HUES64 (cell line): ENCODE data around the gene PTN. TPM values are rescaled to one million over a fixed set of nuclear protein-coding genes. Genes with fewer than 3 reads are reported as not detected.

Experiments
- H3K27ac ChIP-seq: 2 replicates; pipeline ENCODE4 v1.7.0; 2013; ENCODE audit warnings: low read depth, low read length, inconsistent platforms
- H3K27me3 ChIP-seq: 2 replicates; pipeline ENCODE4 v1.6.1; 2013; ENCODE audit warnings: mild to moderate bottlenecking, low read length; ENCODE audit not compliant: insufficient read depth
- H3K36me3 ChIP-seq: 2 replicates; pipeline ENCODE4 v1.6.1; 2013; ENCODE audit warnings: mild to moderate bottlenecking, low read length; ENCODE audit not compliant: insufficient read depth
- H3K4me1 ChIP-seq: 2 replicates; pipeline ENCODE4 v1.6.1; 2013; ENCODE audit warnings: mild to moderate bottlenecking, low read length, moderate library complexity; ENCODE audit not compliant: insufficient read depth
- H3K4me3 ChIP-seq: 2 replicates; pipeline ENCODE4 v1.5.1; 2013; ENCODE audit warnings: mild to moderate bottlenecking, low read length, moderate library complexity
- H3K9ac ChIP-seq: 2 replicates; pipeline ENCODE4 v1.6.1; 2013; ENCODE audit warnings: mild to moderate bottlenecking, low read depth, low read length
- H3K9me3 ChIP-seq: 2 replicates; pipeline ENCODE4 v1.6.1; 2013; ENCODE audit warnings: low read depth, low read length; ENCODE audit not compliant: insufficient read depth
- WGBS: fragments of 150-250, 120-280 bp; methylation state at CpG from one replicate; pipeline ENCODE4 v1.1.7; 2013; ENCODE audit warnings: missing lambda C conversion rate; 5-methylcytosine and 5-hydroxymethylcytosine counted together
- polyA plus RNA-seq, 2 experiments: library from polyadenylated mRNA; stranded (reverse); fragments of 50-300 nt; gene quantifications; one replicate each; pipeline ENCODE4 v1.2.3, GENCODE V29; 2013

PTN gene
- 97.8 TPM for polyA plus RNA-seq (2013, experiment 1 of 2)
- polyA plus RNA-seq (2013, experiment 2 of 2), result 177 TPM

- Histone ChIP-seq H3K27me3 (peaks cover 17% of the 10 kb centered on the region; the same call in 1 of the 2 replicates), H3K9me3 (no peaks in the 10 kb centered on the region), H3K4me3 (peak within 1 kb of the TSS; percentile 80), H3K4me1 (peaks cover 35% of the 10 kb centered on the region), H3K9ac (peak within 1 kb of the TSS; percentile 80), H3K27ac (peak within 1 kb of the TSS; percentile 51; the same call in 1 of the 2 replicates), H3K36me3 (no peaks in the 10 kb centered on the region; the same call in 1 of the 2 replicates)
- WGBS, result under 1% methylated on average over 23 of the region's 23 CpGs
Observed at GRCh38 chr7:137343281-137343841, at the start of gene PTN. Gene PTN, minus strand, starts transcription at chr7:137343733. Its CDS starts 88,760 bp downstream, at chr7:137254973.

- Histone ChIP-seq H3K4me1 (peaks cover 22% of the 10 kb centered on the region), H3K27me3 (no peaks in the 10 kb centered on the region), H3K9me3 (no peaks in the 10 kb centered on the region), H3K9ac (no peak overlapping the region), H3K27ac (no peak overlapping the region), H3K4me3 (no peak overlapping the region), H3K36me3 (no peaks in the 10 kb centered on the region)
- 94% methylated on average over 1 of the region's 1 CpG for WGBS
Observed at GRCh38 chr7:137390076-137390475, 46.5 kb upstream of the PTN start.

- Histone ChIP-seq H3K9ac (no peak overlapping the region), H3K36me3 (no peaks in the 10 kb centered on the region), H3K9me3 (no peaks in the 10 kb centered on the region), H3K4me3 (no peak overlapping the region), H3K27me3 (no peaks in the 10 kb centered on the region), H3K4me1 (peaks cover 22% of the 10 kb centered on the region), H3K27ac (no peak overlapping the region)
- WGBS, result 90% methylated on average over 1 of the region's 1 CpG
Observed at GRCh38 chr7:137388916-137389315, 45.4 kb upstream of the PTN start.

GRCh38 chr7:137386966-137387365 is 43.4 kb upstream of the PTN start:
- no CpG with 5 or more reads among the region's 1 CpG for WGBS

GRCh38 chr7:137381045-137381444 is 37.5 kb upstream of the PTN start:
- 0 out of 2 replicates have a peak, but pooled peaks cover 3% of the 10 kb centered on the region for H3K4me1 ChIP-seq
- H3K9ac ChIP-seq, result no peak overlapping the region
- WGBS, result no CpG with 5 or more reads among the region's 1 CpG
- H3K36me3 ChIP-seq, result no peaks in the 10 kb centered on the region
- no peaks in the 10 kb centered on the region for H3K27me3 ChIP-seq
- H3K4me3 ChIP-seq, result no peak overlapping the region
- no peak overlapping the region for H3K27ac ChIP-seq
- H3K9me3 ChIP-seq, result no peaks in the 10 kb centered on the region

More at GRCh38 chr7:137386966-137387365, 43.4 kb upstream of the PTN start:
- Histone ChIP-seq H3K27ac (no peak overlapping the region), H3K36me3 (no peaks in the 10 kb centered on the region), H3K27me3 (no peaks in the 10 kb centered on the region), H3K4me3 (no peak overlapping the region), H3K9me3 (no peaks in the 10 kb centered on the region), H3K4me1 (peaks cover 17% of the 10 kb centered on the region), H3K9ac (no peak overlapping the region)

GRCh38 chr7:137373507-137373906 is 30.0 kb upstream of the PTN start:
- H3K9ac ChIP-seq, result no peak overlapping the region
- H3K4me3 ChIP-seq, result no peak overlapping the region
- H3K27ac ChIP-seq, result no peak overlapping the region
- H3K36me3 ChIP-seq, result no peaks in the 10 kb centered on the region
- H3K27me3 ChIP-seq, result no peaks in the 10 kb centered on the region
- H3K9me3 ChIP-seq, result peaks cover 3% of the 10 kb centered on the region; the same call in 1 of the 2 replicates
- H3K4me1 ChIP-seq, result no peaks in the 10 kb centered on the region
- 93% methylated on average over 2 of the region's 2 CpGs for WGBS

GRCh38 chr7:137371616-137372015 is 28.1 kb upstream of the PTN start:
- H3K36me3 ChIP-seq, result no peaks in the 10 kb centered on the region
- H3K9ac ChIP-seq, result no peak overlapping the region
- 88% methylated on average over 2 of the region's 2 CpGs for WGBS
- no peak overlapping the region for H3K4me3 ChIP-seq
- no peaks in the 10 kb centered on the region for H3K4me1 ChIP-seq
- H3K9me3 ChIP-seq, result peaks cover 16% of the 10 kb centered on the region; the same call in 1 of the 2 replicates
- no peak overlapping the region for H3K27ac ChIP-seq
- H3K27me3 ChIP-seq, result no peaks in the 10 kb centered on the region

GRCh38 chr7:137366995-137367394 is 23.5 kb upstream of the PTN start:
- 90% methylated on average over 5 of the region's 5 CpGs for WGBS
- H3K27me3 ChIP-seq, result no peaks in the 10 kb centered on the region
- no peak overlapping the region for H3K27ac ChIP-seq
- H3K36me3 ChIP-seq, result no peaks in the 10 kb centered on the region
- H3K9ac ChIP-seq, result no peak overlapping the region
- H3K4me3 ChIP-seq, result no peak overlapping the region
- no peaks in the 10 kb centered on the region for H3K4me1 ChIP-seq
- H3K9me3 ChIP-seq, result peaks cover 42% of the 10 kb centered on the region

- Histone ChIP-seq H3K9me3 (peaks cover 74% of the 10 kb centered on the region), H3K4me1 (no peaks in the 10 kb centered on the region), H3K4me3 (no peak overlapping the region), H3K27ac (no peak overlapping the region), H3K9ac (no peak overlapping the region), H3K36me3 (no peaks in the 10 kb centered on the region), H3K27me3 (no peaks in the 10 kb centered on the region)
- 92% methylated on average over 6 of the region's 6 CpGs for WGBS
Observed at GRCh38 chr7:137363683-137364082, 20.1 kb upstream of the PTN start.

GRCh38 chr7:137360087-137360679 is 16.6 kb upstream of the PTN start:
- Histone ChIP-seq H3K4me3 (no peak overlapping the region), H3K9ac (no peak overlapping the region), H3K4me1 (no peaks in the 10 kb centered on the region), H3K36me3 (no peaks in the 10 kb centered on the region), H3K27me3 (no peaks in the 10 kb centered on the region), H3K27ac (no peak overlapping the region), H3K9me3 (peaks cover 81% of the 10 kb centered on the region)
- WGBS, result 35% methylated on average over 1 of the region's 1 CpG

GRCh38 chr7:137354961-137355360 is 11.4 kb upstream of the PTN start:
- H3K4me3 ChIP-seq, result no peak overlapping the region
- H3K27me3 ChIP-seq, result no peaks in the 10 kb centered on the region
- no peak overlapping the region for H3K9ac ChIP-seq
- no peaks in the 10 kb centered on the region for H3K4me1 ChIP-seq
- peaks cover 35% of the 10 kb centered on the region for H3K9me3 ChIP-seq
- H3K36me3 ChIP-seq, result no peaks in the 10 kb centered on the region
- H3K27ac ChIP-seq, result no peak overlapping the region
